ENCODE measurements around the gene HS3ST6. TPM values are rescaled to one million over a fixed set of nuclear protein-coding genes. Genes with fewer than 3 reads are reported as not detected.

HS3ST6 gene
- total and polyA plus RNA-seq, 9 of the 15 experiments (the other 6 are each of a cell fraction or from before 2014, with no cell fraction given), result not detected

DNA sequence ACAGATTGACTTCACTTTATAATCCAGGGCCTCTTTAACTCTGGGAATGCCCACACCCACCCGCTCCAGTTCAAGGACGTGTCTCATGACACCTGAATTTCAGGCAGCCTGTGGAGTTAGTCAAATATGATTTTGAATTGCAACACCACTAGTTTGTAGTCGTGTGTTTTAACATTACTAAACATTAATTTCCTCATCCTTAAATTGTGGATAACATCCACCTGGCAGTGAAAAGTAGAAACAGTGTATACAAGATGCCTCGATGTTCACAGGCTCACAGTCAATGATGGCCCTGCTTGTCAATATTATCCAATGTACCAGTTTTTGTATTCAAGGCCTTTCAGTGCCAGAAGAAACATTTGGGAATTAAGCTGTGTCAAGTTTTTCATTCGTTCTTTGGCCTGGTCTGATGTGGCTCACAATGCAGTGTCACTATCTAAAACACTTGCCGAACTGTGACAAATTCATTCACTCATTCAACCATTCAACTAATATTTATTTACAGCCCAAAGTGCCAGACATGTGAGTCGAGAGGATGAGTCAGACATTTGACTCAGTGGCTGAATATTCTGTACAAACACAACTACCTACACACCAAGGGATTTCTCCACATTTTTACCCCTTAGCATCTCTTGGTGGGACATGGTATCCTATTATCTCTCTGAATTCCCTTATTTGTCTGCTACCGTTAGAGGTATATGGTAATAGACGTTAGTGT lies 47.7 kb downstream of the HS3ST6 start:
- Histone ChIP-seq H3K4me1 (replicated peaks in 1 of 2; ENCODE audit: control insufficient read depth in 2 of 2, insufficient read depth in 2 of 2, low read length in 2 of 2) (peaks cover 8 to 11% of the 10 kb centered on the region in 2 experiments; a peak in 4 of 5 replicates), H4K20me1 (replicated peaks; ENCODE audit: control insufficient read depth, insufficient read depth, low read length) (no peaks in the 10 kb centered on the region), H3K9me1 (ENCODE audit: control insufficient read depth, insufficient read depth, low read length) (no peaks in the 10 kb centered on the region), H3K79me2 (ENCODE audit: control insufficient read depth, insufficient read depth, low read length) (peaks cover 53% of the 10 kb centered on the region), H3K9me3 (replicated peaks; ENCODE audit: control insufficient read depth, insufficient read depth, low read depth, low read length) (no peaks in the 10 kb centered on the region), H3K4me3 (no peak overlapping the region), H3K4me2 (ENCODE audit: insufficient read depth, low read length) (peak overlapping the region; percentile 53), H3K9ac (ENCODE audit: insufficient read depth in 1 of 2, low read depth in 2 of 2, low read length in 2 of 2) (no peak overlapping the region), H3K36me3 (ENCODE audit: control insufficient read depth, insufficient read depth, low read length) (peaks cover 13% of the 10 kb centered on the region), H3K27me3 (ENCODE audit: control insufficient read depth in 2 of 2, insufficient read depth in 2 of 2, low read length in 2 of 2) (no peaks in the 10 kb centered on the region), H2AFZ (ENCODE audit: low read depth, low read length) (no peak overlapping the region), H3K27ac (ENCODE audit: extremely low read depth, low read depth, low read length) (peak overlapping the region; percentile 21; the same call in 1 of the 3 replicates)
- WGBS (ENCODE audit: insufficient coverage, low coverage, missing lambda C conversion rate), result 49% methylated on average over 9 of the region's 9 CpGs
- intact Hi-C loops (cut with micrococcal nuclease), result no loop called here
- peak; percentile 69 for FAIRE-seq
- ChIA-PET POLR2A (interaction anchor here (0.7 to 1.8 kb wide), 4 partner anchors 53 to 986 kb away, joined by 3 to 8 read pairs (median 4); partner anchors contain the start of gene RPS2), CTCF (ENCODE audit: low intra/inter-chr PET ratio) (no interaction called here)
- no peak for ATAC-seq
- TSS peak; percentile 73 for BruUV-seq (replicated peaks)
- DNase-seq (ENCODE audit: extremely low read depth in 1 of 4, low spot score in 3 of 4), result peak in 1 of 4 experiments; percentile 32
- in situ Hi-C loops (cut with MboI), result no loop called here
- TF ChIP-seq ERF (CRISPR knock-in tag; IDR thresholded peaks at IDR 0.05) (no peak), ZC3H11A (IDR thresholded peaks at IDR 0.05; ENCODE audit: low read depth, low read length) (no peak), ZNF24 (IDR thresholded peaks at IDR 0.05) (0 out of 2 replicates have a peak, but pooled peaks have one; percentile 34), KAT7 (CRISPR knock-in tag; IDR thresholded peaks at IDR 0.05; ENCODE audit: borderline replicate concordance) (no peak), RFX1 (IDR thresholded peaks at IDR 0.05) (no peak), DPF2 (IDR thresholded peaks at IDR 0.05) (peak; percentile 39; the same call in 1 of the 2 replicates), ELF2 (CRISPR knock-in tag; IDR thresholded peaks at IDR 0.05) (no peak), HMGN3 (IDR thresholded peaks at IDR 0.05; ENCODE audit: borderline replicate concordance, extremely low read depth, insufficient read length, low read depth, low read length) (no peak), JUND (IDR thresholded peaks at IDR 0.05; ENCODE audit: borderline replicate concordance, low read depth, low read length) (peak; percentile 66; the same call in 1 of the 2 replicates), JUND (tag; IDR thresholded peaks at IDR 0.05; ENCODE audit: borderline replicate concordance, low read depth, low read length) (no peak), SNIP1 (IDR thresholded peaks at IDR 0.05; ENCODE audit: low read depth) (no peak), KAT8 (IDR thresholded peaks at IDR 0.05; ENCODE audit: low read depth) (no peak), CREBBP (IDR thresholded peaks at IDR 0.05; ENCODE audit: low read depth, low read length) (no peak), ZNF174 (CRISPR knock-in tag; IDR thresholded peaks at IDR 0.05) (no peak), JUN (IDR thresholded peaks at IDR 0.05; ENCODE audit: borderline replicate concordance, low read depth, low read length) (0 out of 2 replicates have a peak, but pooled peaks have one; percentile 27), JUN (CRISPR knock-in tag; IDR thresholded peaks at IDR 0.05; ENCODE audit: borderline replicate concordance) (no peak), MYC (IDR thresholded peaks at IDR 0.05; ENCODE audit: low read depth, low read length) (no peak), MYC (CRISPR knock-in tag; IDR thresholded peaks at IDR 0.05; ENCODE audit: borderline replicate concordance, low read depth) (no peak), PTTG1 (tag; IDR thresholded peaks at IDR 0.05; ENCODE audit: low read depth) (no peak), NR2F6 (CRISPR knock-in tag; IDR thresholded peaks at IDR 0.05) (no peak), FOSL1 (tag; conservative IDR thresholded peaks at IDR 0.05) (peak; percentile 39; the same call in 1 of the 2 replicates)
- TF ChIP-seq, protein P1, sequence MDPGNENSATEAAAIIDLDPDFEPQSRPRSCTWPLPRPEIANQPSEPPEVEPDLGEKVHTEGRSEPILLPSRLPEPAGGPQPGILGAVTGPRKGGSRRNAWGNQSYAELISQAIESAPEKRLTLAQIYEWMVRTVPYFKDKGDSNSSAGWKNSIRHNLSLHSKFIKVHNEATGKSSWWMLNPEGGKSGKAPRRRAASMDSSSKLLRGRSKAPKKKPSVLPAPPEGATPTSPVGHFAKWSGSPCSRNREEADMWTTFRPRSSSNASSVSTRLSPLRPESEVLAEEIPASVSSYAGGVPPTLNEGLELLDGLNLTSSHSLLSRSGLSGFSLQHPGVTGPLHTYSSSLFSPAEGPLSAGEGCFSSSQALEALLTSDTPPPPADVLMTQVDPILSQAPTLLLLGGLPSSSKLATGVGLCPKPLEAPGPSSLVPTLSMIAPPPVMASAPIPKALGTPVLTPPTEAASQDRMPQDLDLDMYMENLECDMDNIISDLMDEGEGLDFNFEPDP (CRISPR knock-in tag; IDR thresholded peaks at IDR 0.05), result no peak
